ENCODE data around the gene AMELX. TPM values are rescaled to one million over a fixed set of nuclear protein-coding genes. Genes with fewer than 3 reads are reported as not detected.

Gene AMELX
- total and polyA plus RNA-seq, 2 donors from 2014 or later: not detected

DNA sequence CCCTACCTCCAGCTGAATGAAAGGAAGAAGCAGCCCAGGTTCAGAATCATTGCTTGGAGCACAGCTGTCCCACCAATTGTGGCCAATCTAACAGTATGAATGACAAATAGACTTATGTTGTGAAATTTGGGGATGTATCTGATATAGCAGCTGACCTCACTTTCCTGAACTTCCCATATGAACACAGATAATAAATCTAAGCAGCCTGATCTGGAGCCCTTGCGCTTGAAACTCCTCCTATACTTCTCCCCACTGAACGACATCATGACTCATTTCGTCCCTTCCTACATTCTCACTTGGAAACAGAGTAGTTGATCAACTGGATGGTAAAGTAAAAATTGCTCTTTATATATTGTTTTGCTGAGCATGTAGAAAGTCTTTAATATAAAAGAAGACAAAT is 24.2 kb upstream of the AMELX start:
- DNase-seq (no peak), FAIRE-seq (no peak)
- no peak overlapping the region for H3K4me3 ChIP-seq (ENCODE audit: low read length in 3 of 3)
- H3K9me3 ChIP-seq (ENCODE audit: control insufficient read depth in 2 of 3, insufficient read depth in 1 of 3, low read length in 3 of 3): no peaks in the 10 kb centered on the region
- TF ChIP-seq, protein P1, sequence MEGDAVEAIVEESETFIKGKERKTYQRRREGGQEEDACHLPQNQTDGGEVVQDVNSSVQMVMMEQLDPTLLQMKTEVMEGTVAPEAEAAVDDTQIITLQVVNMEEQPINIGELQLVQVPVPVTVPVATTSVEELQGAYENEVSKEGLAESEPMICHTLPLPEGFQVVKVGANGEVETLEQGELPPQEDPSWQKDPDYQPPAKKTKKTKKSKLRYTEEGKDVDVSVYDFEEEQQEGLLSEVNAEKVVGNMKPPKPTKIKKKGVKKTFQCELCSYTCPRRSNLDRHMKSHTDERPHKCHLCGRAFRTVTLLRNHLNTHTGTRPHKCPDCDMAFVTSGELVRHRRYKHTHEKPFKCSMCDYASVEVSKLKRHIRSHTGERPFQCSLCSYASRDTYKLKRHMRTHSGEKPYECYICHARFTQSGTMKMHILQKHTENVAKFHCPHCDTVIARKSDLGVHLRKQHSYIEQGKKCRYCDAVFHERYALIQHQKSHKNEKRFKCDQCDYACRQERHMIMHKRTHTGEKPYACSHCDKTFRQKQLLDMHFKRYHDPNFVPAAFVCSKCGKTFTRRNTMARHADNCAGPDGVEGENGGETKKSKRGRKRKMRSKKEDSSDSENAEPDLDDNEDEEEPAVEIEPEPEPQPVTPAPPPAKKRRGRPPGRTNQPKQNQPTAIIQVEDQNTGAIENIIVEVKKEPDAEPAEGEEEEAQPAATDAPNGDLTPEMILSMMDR (IDR thresholded peaks at IDR 0.05; ENCODE audit: borderline replicate concordance, extremely low read depth, insufficient read depth): no peak
- no peak overlapping the region for H3K9ac ChIP-seq (ENCODE audit: low read length in 3 of 3)
- H3K36me3 ChIP-seq (ENCODE audit: control insufficient read depth in 2 of 3, insufficient read depth in 3 of 3, low read length in 3 of 3): no peaks in the 10 kb centered on the region
- H3K4me1 ChIP-seq (ENCODE audit: control insufficient read depth in 2 of 3, insufficient read depth in 2 of 3, low read depth in 1 of 3, low read length in 3 of 3): no peaks in the 10 kb centered on the region
- H3K27ac ChIP-seq (ENCODE audit: low read depth in 2 of 2, low read length in 2 of 2): no peak overlapping the region
- H3K27me3 ChIP-seq (ENCODE audit: control insufficient read depth, insufficient read depth, low read length): peaks cover 3% of the 10 kb centered on the region
- intact Hi-C loops (cut with DNase I): no loop called here

DNA sequence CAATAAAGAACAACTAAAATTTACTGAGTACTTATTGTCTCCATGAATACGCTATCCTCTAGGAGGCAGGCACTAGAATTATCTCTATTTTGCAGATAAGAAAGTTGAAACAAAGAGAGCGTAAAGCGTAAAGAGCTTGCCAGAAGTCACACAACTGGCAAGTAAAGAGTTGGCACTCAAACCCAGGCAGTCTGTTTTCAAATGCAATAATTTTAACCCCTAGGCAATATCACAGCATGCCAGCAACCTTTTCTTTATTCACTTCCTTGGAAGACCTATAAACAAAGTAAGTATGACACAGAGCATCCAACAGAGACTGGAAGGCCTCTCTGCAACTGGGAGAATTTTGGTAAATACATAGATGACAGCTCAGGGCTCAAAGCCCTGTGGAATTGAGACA is 23.2 kb upstream of the AMELX start:
- no peak overlapping the region for H3K27ac ChIP-seq (ENCODE audit: low read depth in 2 of 2, low read length in 2 of 2)
- H3K27me3 ChIP-seq (ENCODE audit: control insufficient read depth, insufficient read depth, low read length): peaks cover 3% of the 10 kb centered on the region
- H3K4me1 ChIP-seq (ENCODE audit: control insufficient read depth in 2 of 3, insufficient read depth in 2 of 3, low read depth in 1 of 3, low read length in 3 of 3): no peaks in the 10 kb centered on the region
- H3K9ac ChIP-seq (ENCODE audit: low read length in 3 of 3): no peak overlapping the region
- FAIRE-seq: no peak
- intact Hi-C loops (cut with DNase I): no loop called here
- TF ChIP-seq, protein P1 (IDR thresholded peaks at IDR 0.05; ENCODE audit: borderline replicate concordance, extremely low read depth, insufficient read depth): no peak
- DNase-seq: no peak
- no peaks in the 10 kb centered on the region for H3K9me3 ChIP-seq (ENCODE audit: control insufficient read depth in 2 of 3, insufficient read depth in 1 of 3, low read length in 3 of 3)
- H3K4me3 ChIP-seq (ENCODE audit: low read length in 3 of 3): no peak overlapping the region
- no peaks in the 10 kb centered on the region for H3K36me3 ChIP-seq (ENCODE audit: control insufficient read depth in 2 of 3, insufficient read depth in 3 of 3, low read length in 3 of 3)

DNA sequence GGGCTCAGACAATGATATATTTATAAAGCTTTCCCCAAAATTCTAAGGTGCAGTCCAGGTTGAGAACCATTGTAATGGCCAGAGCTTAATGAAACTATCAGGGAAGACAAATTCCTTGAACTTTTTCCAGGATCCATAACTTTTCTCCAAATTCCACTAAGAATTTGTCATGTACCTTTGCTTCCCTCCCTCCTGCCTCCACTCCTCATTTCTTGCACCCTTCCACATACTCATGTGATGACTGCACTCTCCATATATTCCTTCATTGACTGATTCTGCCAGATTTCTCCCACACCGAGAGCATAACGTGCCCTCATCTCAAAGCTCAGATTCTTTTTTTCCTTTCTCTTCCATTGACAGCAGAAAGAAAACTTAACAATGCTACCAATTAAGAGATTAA is 20.9 kb upstream of the AMELX start:
- TF ChIP-seq, protein P1 (IDR thresholded peaks at IDR 0.05; ENCODE audit: borderline replicate concordance, extremely low read depth, insufficient read depth): no peak
- Histone ChIP-seq H3K4me3 (ENCODE audit: low read length in 3 of 3) (no peak overlapping the region), H3K9ac (ENCODE audit: low read length in 3 of 3) (no peak overlapping the region), H3K9me3 (ENCODE audit: control insufficient read depth in 2 of 3, insufficient read depth in 1 of 3, low read length in 3 of 3) (no peaks in the 10 kb centered on the region), H3K27me3 (ENCODE audit: control insufficient read depth, insufficient read depth, low read length) (peaks cover 3% of the 10 kb centered on the region), H3K36me3 (ENCODE audit: control insufficient read depth in 2 of 3, insufficient read depth in 3 of 3, low read length in 3 of 3) (no peaks in the 10 kb centered on the region), H3K4me1 (ENCODE audit: control insufficient read depth in 2 of 3, insufficient read depth in 2 of 3, low read depth in 1 of 3, low read length in 3 of 3) (no peaks in the 10 kb centered on the region), H3K27ac (ENCODE audit: low read depth in 2 of 2, low read length in 2 of 2) (no peak overlapping the region)
- DNase-seq (no peak), FAIRE-seq (no peak)
- intact Hi-C loops (cut with DNase I): no loop called here

DNA sequence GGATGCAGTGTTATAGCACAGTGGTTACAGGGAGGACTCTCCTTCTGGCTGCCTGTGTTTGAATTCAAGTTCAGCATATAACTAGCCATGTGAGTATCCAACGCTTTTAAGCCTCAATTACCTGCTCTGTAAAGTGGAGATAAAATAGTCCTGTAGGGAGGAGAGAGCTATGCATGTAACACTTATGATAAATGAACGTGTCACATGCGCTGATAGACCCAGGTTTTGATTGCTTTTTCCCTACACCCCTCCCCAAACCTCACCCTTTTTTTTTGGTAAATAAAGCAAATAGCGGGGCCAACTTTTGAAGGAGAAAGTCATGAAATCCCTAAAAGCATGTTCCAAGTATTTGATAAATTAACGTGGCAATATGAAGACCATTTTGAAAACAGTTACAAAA is 20.4 kb upstream of the AMELX start:
- TF ChIP-seq, protein P1 (IDR thresholded peaks at IDR 0.05; ENCODE audit: borderline replicate concordance, extremely low read depth, insufficient read depth): no peak
- H3K9ac ChIP-seq (ENCODE audit: low read length in 3 of 3): no peak overlapping the region
- intact Hi-C loops (cut with DNase I): no loop called here
- H3K36me3 ChIP-seq (ENCODE audit: control insufficient read depth in 2 of 3, insufficient read depth in 3 of 3, low read length in 3 of 3): no peaks in the 10 kb centered on the region
- H3K27ac ChIP-seq (ENCODE audit: low read depth in 2 of 2, low read length in 2 of 2): no peak overlapping the region
- DNase-seq (no peak), FAIRE-seq (no peak)
- peaks cover 3% of the 10 kb centered on the region for H3K27me3 ChIP-seq (ENCODE audit: control insufficient read depth, insufficient read depth, low read length)
- H3K9me3 ChIP-seq (ENCODE audit: control insufficient read depth in 2 of 3, insufficient read depth in 1 of 3, low read length in 3 of 3): no peaks in the 10 kb centered on the region
- no peaks in the 10 kb centered on the region for H3K4me1 ChIP-seq (ENCODE audit: control insufficient read depth in 2 of 3, insufficient read depth in 2 of 3, low read depth in 1 of 3, low read length in 3 of 3)
- H3K4me3 ChIP-seq (ENCODE audit: low read length in 3 of 3): no peak overlapping the region

All from kidney (tissue), 14 donors.